ENCODE results near the gene SALL2. TPM values are rescaled to one million over a fixed set of nuclear protein-coding genes. Genes with fewer than 3 reads are reported as not detected.

The SALL2 gene
- total RNA-seq, 1 experiment from 2014 or later, result 239 TPM

DNA sequence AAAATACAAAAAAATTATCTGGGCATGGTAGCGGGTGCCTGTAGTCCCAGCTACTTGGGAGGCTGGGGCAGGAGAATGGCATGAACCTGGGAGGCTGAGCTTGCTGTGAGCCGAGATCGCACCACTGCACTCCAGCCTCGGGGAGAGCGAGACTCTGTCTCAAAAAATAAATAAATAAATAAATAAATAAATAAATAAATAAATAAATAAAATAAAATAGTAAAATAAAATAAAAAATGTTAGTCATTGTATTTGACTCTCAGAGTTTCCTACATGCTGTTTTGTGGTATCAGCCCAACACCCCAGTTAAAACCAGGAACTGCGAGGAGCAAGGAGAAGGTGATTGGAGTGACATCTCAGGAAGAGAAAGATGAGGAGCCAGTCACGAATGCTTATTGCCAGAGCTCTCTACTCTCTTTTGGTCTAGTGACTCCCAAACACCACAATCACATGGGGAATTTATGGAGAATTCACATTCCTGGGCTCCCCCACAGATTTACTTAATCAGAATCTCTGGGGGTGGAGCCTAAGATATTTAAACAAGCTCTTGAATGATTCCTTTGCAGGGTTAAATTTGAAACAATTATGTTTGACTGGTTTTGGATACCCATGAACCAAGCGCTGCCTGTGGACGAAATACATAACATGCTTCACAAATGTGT lies 15.4 kb upstream of the SALL2 start:
- Mint-ChIP-seq H3K4me1 (peaks cover 53% of the 10 kb centered on the region), H3K36me3 (no peaks in the 10 kb centered on the region), H3K27me3 (ENCODE audit: low read depth) (no peaks in the 10 kb centered on the region), H3K4me3 (no peak overlapping the region; the same call in 1 of the 2 replicates), H3K27ac (peak overlapping the region; percentile 88), H3K9me3 (no peaks in the 10 kb centered on the region)
- DNase-seq (ENCODE audit: low spot score), result no peak
- ChIA-PET CTCF (interaction anchor here (1.1 to 1.8 kb wide), 4 partner anchors 12 to 43 kb away, joined by 3 to 5 read pairs (median 4); no protein-coding TSS in a partner anchor), POLR2A (interaction anchor here (0.6 to 3.2 kb wide), 4 partner anchors 14 to 84 kb away, joined by 3 to 30 read pairs (median 8); partner anchors contain the start of gene SALL2)
- no peak for ATAC-seq
- TF ChIP-seq HMGA2 (CRISPR knock-in tag; IDR thresholded peaks at IDR 0.05) (peak; percentile 86), ZNF423 (CRISPR knock-in tag; IDR thresholded peaks at IDR 0.05) (no peak)

GRCh38 chr14:21539189-21539940 lies 13.2 kb upstream of the SALL2 start:
- no peak for ATAC-seq
- H3K36me3 Mint-ChIP-seq, result no peaks in the 10 kb centered on the region
- peaks cover 58% of the 10 kb centered on the region for H3K4me1 Mint-ChIP-seq
- H3K4me3 Mint-ChIP-seq, result peak overlapping the region; percentile 42
- ChIA-PET CTCF (interaction anchor here (4.4 kb wide), 1 partner anchor 13 kb away, joined by 32 read pairs; the partner anchor contains the start of gene SALL2), POLR2A (interaction anchor here (1.8 kb wide), 1 partner anchor 13 kb away, joined by 9 read pairs; the partner anchor contains the start of gene SALL2)
- no peak for TF ChIP-seq OVOL2 (CRISPR knock-in tag; IDR thresholded peaks at IDR 0.05; ENCODE audit: borderline replicate concordance)
- TF ChIP-seq ZNF423 (CRISPR knock-in tag; IDR thresholded peaks at IDR 0.05), result no peak
- no peak for TF ChIP-seq E2F4 (CRISPR knock-in tag; IDR thresholded peaks at IDR 0.05; ENCODE audit: borderline replicate concordance, low read depth)
- TF ChIP-seq GRHL2 (CRISPR knock-in tag; IDR thresholded peaks at IDR 0.05; ENCODE audit: insufficient replicate concordance, severe bottlenecking), result no peak
- no peak for TF ChIP-seq ZMAT4 (CRISPR knock-in tag; IDR thresholded peaks at IDR 0.05)
- TF ChIP-seq, protein P1, sequence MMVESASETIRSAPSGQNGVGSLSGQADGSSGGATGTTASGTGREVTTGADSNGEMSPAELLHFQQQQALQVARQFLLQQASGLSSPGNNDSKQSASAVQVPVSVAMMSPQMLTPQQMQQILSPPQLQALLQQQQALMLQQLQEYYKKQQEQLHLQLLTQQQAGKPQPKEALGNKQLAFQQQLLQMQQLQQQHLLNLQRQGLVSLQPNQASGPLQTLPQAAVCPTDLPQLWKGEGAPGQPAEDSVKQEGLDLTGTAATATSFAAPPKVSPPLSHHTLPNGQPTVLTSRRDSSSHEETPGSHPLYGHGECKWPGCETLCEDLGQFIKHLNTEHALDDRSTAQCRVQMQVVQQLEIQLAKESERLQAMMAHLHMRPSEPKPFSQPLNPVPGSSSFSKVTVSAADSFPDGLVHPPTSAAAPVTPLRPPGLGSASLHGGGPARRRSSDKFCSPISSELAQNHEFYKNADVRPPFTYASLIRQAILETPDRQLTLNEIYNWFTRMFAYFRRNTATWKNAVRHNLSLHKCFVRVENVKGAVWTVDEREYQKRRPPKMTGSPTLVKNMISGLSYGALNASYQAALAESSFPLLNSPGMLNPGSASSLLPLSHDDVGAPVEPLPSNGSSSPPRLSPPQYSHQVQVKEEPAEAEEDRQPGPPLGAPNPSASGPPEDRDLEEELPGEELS (CRISPR knock-in tag; IDR thresholded peaks at IDR 0.05), result no peak
- no peak for TF ChIP-seq ATF1 (CRISPR knock-in tag; IDR thresholded peaks at IDR 0.05)
- no peak for TF ChIP-seq ZNF281 (CRISPR knock-in tag; IDR thresholded peaks at IDR 0.05)
- no peak for TF ChIP-seq ETV6 (CRISPR knock-in tag; IDR thresholded peaks at IDR 0.05)
- no peak for TF ChIP-seq EMX1 (CRISPR knock-in tag; IDR thresholded peaks at IDR 0.05)
- TF ChIP-seq GTF2I (CRISPR knock-in tag; conservative IDR thresholded peaks at IDR 0.05), result no peak
- no peak for TF ChIP-seq ZNF396 (CRISPR knock-in tag; IDR thresholded peaks at IDR 0.05; ENCODE audit: borderline replicate concordance)
- DNase-seq (ENCODE audit: low spot score), result no peak
- no peaks in the 10 kb centered on the region for H3K9me3 Mint-ChIP-seq
- no peaks in the 10 kb centered on the region for H3K27me3 Mint-ChIP-seq (ENCODE audit: low read depth)
- peak overlapping the region; percentile 97 for H3K27ac Mint-ChIP-seq

GRCh38 chr14:21537090-21537424 lies 10.9 kb upstream of the SALL2 start:
- Mint-ChIP-seq H3K4me1 (peaks cover 52% of the 10 kb centered on the region), H3K27ac (peak overlapping the region; percentile 100), H3K36me3 (peaks cover 5% of the 10 kb centered on the region), H3K9me3 (no peaks in the 10 kb centered on the region), H3K27me3 (ENCODE audit: low read depth) (no peaks in the 10 kb centered on the region), H3K4me3 (peak overlapping the region; percentile 90)
- ChIA-PET POLR2A (interaction anchor here (1.8 to 4.2 kb wide), 2 partner anchors 10 to 26 kb away, joined by 5 to 76 read pairs; partner anchors contain the start of genes METTL3 and SALL2), CTCF (interaction anchor here (0.6 to 4.4 kb wide), 4 partner anchors 10 to 39 kb away, joined by 3 to 32 read pairs (median 4); partner anchors contain the start of gene SALL2)
- TF ChIP-seq ZNF219 (CRISPR knock-in tag; IDR thresholded peaks at IDR 0.05; ENCODE audit: borderline replicate concordance) (no peak), CDX4 (CRISPR knock-in tag; IDR thresholded peaks at IDR 0.05; ENCODE audit: borderline replicate concordance) (no peak), KAT7 (CRISPR knock-in tag; IDR thresholded peaks at IDR 0.05; ENCODE audit: borderline replicate concordance) (no peak), NFYB (CRISPR knock-in tag; conservative IDR thresholded peaks at IDR 0.05; ENCODE audit: low read depth) (no peak)
- TF ChIP-seq, protein P2, sequence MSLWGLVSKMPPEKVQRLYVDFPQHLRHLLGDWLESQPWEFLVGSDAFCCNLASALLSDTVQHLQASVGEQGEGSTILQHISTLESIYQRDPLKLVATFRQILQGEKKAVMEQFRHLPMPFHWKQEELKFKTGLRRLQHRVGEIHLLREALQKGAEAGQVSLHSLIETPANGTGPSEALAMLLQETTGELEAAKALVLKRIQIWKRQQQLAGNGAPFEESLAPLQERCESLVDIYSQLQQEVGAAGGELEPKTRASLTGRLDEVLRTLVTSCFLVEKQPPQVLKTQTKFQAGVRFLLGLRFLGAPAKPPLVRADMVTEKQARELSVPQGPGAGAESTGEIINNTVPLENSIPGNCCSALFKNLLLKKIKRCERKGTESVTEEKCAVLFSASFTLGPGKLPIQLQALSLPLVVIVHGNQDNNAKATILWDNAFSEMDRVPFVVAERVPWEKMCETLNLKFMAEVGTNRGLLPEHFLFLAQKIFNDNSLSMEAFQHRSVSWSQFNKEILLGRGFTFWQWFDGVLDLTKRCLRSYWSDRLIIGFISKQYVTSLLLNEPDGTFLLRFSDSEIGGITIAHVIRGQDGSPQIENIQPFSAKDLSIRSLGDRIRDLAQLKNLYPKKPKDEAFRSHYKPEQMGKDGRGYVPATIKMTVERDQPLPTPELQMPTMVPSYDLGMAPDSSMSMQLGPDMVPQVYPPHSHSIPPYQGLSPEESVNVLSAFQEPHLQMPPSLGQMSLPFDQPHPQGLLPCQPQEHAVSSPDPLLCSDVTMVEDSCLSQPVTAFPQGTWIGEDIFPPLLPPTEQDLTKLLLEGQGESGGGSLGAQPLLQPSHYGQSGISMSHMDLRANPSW (CRISPR knock-in tag; conservative IDR thresholded peaks at IDR 0.05; ENCODE audit: low read depth), result no peak
- ATAC-seq (peak; percentile 4), DNase-seq (ENCODE audit: low spot score) (no peak)
